Esophagus (tissue), 2 donors: ENCODE measurements around the gene TRAF1. TPM values are rescaled to one million over a fixed set of nuclear protein-coding genes. Genes with fewer than 3 reads are reported as not detected.

Experiments
- H3K27ac ChIP-seq, 2 donors: one replicate each; pipeline ENCODE4 v1.5.1; 2013; ENCODE audit warnings: low read depth in 2 of 2, mild to moderate bottlenecking in 2 of 2, inconsistent platforms in 1 of 2, low read length in 1 of 2, moderate library complexity in 1 of 2
- H3K27me3 ChIP-seq, 2 donors: one replicate each; pipeline ENCODE4 v1.6.1; 2013; ENCODE audit warnings: low read length in 2 of 2, control low read depth in 1 of 2, mild to moderate bottlenecking in 1 of 2; ENCODE audit not compliant: insufficient read depth in 2 of 2, control insufficient read depth in 1 of 2
- H3K36me3 ChIP-seq, 2 donors: one replicate each; pipeline ENCODE4 v1.6.1; 2013; ENCODE audit warnings: low read length in 1 of 2; ENCODE audit not compliant: control insufficient read depth in 2 of 2, insufficient read depth in 2 of 2
- H3K4me1 ChIP-seq, 2 donors: one replicate each; pipeline ENCODE4 v1.6.1; 2013; ENCODE audit warnings: low read length in 1 of 2; ENCODE audit not compliant: control insufficient read depth in 2 of 2, insufficient read depth in 2 of 2
- H3K4me3 ChIP-seq, 2 donors: one replicate each; pipeline ENCODE4 v1.5.1; 2013; ENCODE audit warnings: low read length in 2 of 2, mild to moderate bottlenecking in 2 of 2, low read depth in 1 of 2, moderate library complexity in 1 of 2
- H3K9me3 ChIP-seq, 2 donors: one replicate each; pipeline ENCODE4 v1.6.1; 2013; ENCODE audit warnings: mild to moderate bottlenecking in 2 of 2, low read depth in 1 of 2, low read length in 1 of 2, moderate library complexity in 1 of 2; ENCODE audit not compliant: control insufficient read depth in 2 of 2, insufficient read depth in 1 of 2
- WGBS, 2 donors: extraction: QIAGEN DNeasy Blood & Tissue Kit; methylation state at CpG; one replicate each; pipeline ENCODE4 v1.1.7; 2013; 5-methylcytosine and 5-hydroxymethylcytosine counted together
- polyA plus RNA-seq, 2 donors: library from polyadenylated mRNA; stranded (reverse); fragments of 200-250 nt; gene quantifications; one replicate each; pipeline ENCODE4 v1.2.3, GENCODE V29; 2013
- donor health status: healthy with polysubstance abuse.
- donor health status: Bipolar disorder and iron deficiency.

The TRAF1 gene
- polyA plus RNA-seq, 2 donors = 2.7 to 6.1 TPM

DNA sequence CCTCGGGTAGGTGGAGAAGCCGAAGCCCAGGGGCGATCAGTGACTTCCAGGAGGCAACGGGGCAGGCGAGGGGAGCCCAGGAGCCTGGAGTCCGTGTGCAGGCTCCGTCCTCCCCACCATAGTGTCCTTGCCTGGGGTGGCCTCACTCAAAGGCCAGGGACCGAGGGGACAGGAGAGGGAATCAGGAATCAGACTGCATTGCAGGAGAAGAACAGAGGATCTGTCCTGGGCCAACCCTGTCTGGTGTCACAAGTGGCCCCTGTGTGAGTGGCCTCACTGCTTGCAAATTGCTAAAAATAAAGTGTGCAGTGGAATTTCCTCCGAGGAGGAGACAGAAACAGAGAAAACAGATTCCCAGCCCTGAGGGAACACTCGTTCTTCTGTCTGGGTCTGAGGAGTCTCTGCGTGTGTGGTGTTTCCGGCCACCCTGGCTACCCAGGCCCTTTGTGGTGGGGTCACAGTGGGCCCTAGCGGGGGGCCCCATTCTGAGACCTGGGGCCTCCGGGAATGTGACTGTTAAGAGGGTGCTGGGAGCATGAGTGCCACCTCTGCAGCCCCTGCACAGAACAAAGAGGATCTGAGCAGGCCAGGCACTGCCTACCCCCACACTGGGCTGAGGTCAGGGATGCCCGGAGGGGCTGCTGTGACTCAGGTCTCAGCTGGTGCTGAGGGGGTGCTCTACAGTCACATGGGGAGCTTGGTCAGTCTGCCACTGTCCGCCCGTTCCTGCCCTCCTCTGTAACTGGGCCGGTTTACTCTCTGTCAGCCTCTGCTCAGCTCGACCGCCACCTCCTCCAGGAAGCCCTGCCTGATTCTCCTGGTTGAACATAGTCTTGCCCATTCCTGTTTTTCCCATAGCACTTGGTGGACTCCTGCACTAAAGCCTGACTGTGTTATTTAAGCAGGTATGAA, 7.4 kb downstream of the TRAF1 start:
- Histone ChIP-seq H3K27ac (peak overlapping the region; percentile 82), H3K4me3 (no peak overlapping the region)
- 73 to 75% methylated on average over 20 of the region's 20 CpGs for WGBS, 2 donors

DNA sequence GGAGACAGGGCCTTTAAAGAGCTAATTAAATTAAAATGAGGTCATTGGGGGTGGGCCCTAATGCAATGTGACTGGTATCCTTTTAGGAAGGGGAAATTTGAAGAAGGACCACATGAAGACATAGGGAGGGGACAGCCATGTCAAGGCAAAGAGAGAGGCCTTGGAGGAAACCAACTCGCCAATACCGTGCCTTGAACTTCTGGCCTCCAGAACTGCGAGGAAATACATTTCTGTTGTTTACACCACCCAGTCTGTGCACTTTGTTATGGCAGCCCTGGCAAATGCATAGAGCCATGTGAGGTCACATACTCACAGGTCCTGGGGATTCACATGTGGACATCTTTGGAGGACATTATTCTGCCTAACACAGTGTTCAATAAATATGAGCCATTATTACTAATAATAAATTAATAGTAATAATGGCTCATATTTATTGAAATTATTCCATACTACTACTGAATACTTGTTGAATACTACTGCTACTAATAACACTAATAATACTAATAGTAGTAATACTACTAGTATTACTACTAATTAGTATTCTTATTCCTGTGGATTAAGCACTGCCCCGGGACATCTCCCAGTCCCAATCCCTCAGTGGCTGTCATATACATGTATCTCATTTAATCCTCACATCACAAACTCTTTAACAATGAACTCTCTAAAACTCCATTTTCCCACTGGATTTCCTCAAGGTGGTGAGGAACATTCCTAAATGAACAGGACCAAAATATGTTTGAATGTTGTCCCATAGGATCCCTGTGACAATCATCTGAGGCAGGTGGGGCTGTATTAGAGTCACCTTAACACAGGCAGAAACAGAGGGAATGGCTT, 8.4 kb downstream of the TRAF1 start:
- Histone ChIP-seq H3K4me3 (no peak overlapping the region), H3K9me3 (no peaks in the 10 kb centered on the region), H3K4me1 (peaks cover 0 to 3% of the 10 kb centered on the region in 2 donors), H3K36me3 (peaks cover 0 to 1% of the 10 kb centered on the region in 2 donors), H3K27me3 (no peaks in the 10 kb centered on the region), H3K27ac (peak overlapping the region; percentile 82)
- WGBS, 2 donors = 92 to 93% methylated on average over 4 of the region's 4 CpGs

More for the DNA sequence above, 7.4 kb downstream of the TRAF1 start:
- H3K4me1 ChIP-seq = peaks cover 0 to 3% of the 10 kb centered on the region in 2 donors
- no peaks in the 10 kb centered on the region for H3K27me3 ChIP-seq
- H3K36me3 ChIP-seq = no peaks in the 10 kb centered on the region
- no peaks in the 10 kb centered on the region for H3K9me3 ChIP-seq

DNA sequence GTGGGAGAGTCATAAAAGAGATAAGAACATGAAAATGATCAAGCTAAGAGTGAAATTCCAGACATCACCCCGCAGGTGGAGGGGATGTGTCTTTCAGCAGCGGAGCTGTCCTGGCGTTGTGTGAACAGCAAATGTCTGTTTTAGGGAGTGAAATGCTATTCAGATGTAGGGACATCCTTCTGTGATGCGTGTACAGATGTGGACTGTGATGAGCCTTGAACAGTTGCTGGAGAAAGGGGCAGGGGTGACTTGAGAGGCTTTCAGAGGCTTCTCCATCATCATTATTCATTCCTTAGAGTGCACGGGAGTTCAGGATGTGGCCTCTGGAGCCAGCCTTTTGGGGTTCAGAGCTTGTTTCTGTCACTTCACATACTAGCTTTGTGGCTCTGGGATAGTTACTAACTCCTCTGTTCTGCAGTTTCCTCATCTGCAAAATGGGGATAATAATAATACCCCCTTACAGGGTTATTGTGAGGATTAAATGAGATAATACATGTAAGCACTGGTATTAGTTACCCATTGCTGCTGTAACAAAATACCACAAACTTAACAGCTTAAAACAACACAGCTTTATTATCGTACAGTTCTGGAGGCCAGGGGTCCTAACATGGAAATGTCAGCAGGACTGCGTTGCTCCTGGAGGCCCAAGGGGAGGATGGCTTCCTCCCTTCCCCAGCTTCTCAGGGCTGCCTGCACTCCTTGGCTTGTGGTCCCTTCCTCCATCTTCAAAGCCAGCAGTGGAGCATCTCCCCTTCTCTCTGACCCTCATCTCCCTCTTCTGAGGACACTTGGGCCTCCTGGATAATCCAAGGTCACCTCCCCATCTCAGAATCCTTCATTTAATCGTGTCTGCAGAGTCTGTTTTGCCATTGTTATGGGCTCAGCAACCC, 9.4 kb downstream of the TRAF1 start:
- Histone ChIP-seq H3K9me3 (no peaks in the 10 kb centered on the region), H3K27me3 (no peaks in the 10 kb centered on the region), H3K36me3 (peaks cover 3 to 5% of the 10 kb centered on the region in 2 donors), H3K4me3 (no peak overlapping the region), H3K27ac (peak overlapping the region; percentile 20 to 35), H3K4me1 (peaks cover 0 to 3% of the 10 kb centered on the region in 2 donors)
- 90 to 93% methylated on average over 8 of the region's 8 CpGs for WGBS, 2 donors

DNA sequence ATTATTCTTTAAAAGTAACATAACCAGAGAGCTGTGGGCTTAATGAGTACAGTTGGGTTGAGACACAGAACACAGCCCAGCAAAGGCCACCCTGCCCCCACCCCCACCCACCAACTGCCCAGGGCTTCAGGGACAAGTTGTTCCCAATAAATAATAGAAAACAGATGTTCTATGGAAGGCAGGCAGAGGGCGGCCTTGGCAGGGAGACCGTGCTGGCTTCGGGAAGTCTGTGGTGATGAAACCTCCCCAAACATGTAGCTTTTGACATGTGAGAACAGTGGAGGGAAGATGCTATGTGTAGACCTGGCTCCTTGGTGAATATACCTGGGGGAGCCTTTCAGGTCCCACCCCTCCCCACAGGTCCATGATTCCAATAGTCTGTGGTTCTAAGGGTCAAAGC, 10.0 kb downstream of the TRAF1 start:
- peaks cover 3 to 5% of the 10 kb centered on the region in 2 donors for H3K36me3 ChIP-seq
- WGBS, 2 donors = 38 to 48% methylated on average over 3 of the region's 3 CpGs
- no peaks in the 10 kb centered on the region for H3K9me3 ChIP-seq
- H3K27ac ChIP-seq = peak overlapping the region; percentile 20 to 35
- H3K4me1 ChIP-seq = peaks cover 0 to 3% of the 10 kb centered on the region in 2 donors
- no peaks in the 10 kb centered on the region for H3K27me3 ChIP-seq
- H3K4me3 ChIP-seq = no peak overlapping the region

DNA sequence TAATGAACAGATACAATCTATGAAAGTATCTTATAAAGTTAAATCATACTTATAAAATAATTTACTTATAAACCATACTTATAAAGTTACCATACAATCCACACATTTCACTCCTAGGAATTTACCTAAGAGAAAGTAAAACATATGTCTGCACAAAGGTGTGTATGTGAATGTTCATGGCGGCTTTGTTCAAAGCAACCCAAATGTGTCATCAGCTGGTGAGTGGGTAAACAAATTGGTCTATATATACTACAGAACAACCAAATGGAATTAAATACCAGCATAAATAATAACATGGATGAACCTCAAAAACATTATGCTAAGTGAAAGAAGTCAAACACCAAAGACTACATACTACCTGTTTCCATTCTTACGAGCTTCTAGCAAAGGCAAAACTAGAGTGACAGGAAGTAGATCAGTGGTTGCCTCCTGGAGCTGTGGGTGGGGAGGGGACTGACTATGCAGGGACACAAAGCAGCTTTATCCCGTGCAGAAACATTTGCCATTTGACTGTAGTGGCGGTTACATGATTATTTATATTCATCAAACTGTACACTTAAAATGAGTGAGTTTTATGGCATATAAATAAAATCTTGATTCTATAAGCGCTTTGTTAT, 10.6 kb downstream of the TRAF1 start:
- Histone ChIP-seq H3K4me1 (peaks cover 0 to 3% of the 10 kb centered on the region in 2 donors), H3K9me3 (no peaks in the 10 kb centered on the region), H3K27ac (peak overlapping the region in 1 of 2 donors; percentile 74), H3K27me3 (no peaks in the 10 kb centered on the region), H3K4me3 (no peak overlapping the region), H3K36me3 (peaks cover 3 to 5% of the 10 kb centered on the region in 2 donors)
- WGBS, 2 donors = 69 to 73% methylated on average over 5 of the region's 5 CpGs

DNA sequence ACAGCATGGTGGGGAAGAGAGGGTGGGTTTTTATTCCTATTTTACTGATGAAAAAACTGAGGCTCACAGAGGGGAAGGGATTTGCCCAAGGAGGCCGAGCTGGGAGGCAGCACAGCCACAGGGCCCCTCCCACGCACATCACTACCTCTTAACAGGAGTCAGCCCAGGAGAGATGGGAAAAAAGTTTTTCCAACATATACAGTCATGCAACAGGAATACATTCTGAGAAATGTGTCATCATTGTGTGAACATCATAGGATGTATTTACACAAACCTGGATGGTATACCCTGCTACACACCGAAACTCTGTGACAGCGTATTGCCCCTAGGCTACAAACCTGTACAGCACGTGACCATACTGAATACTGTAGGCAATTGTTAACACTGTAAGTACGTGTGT, 11.6 kb downstream of the TRAF1 start:
- Histone ChIP-seq H3K4me3 (no peak overlapping the region), H3K9me3 (no peaks in the 10 kb centered on the region), H3K27me3 (no peaks in the 10 kb centered on the region), H3K27ac (peak overlapping the region in 1 of 2 donors; percentile 30), H3K4me1 (peaks cover 3 to 4% of the 10 kb centered on the region in 2 donors), H3K36me3 (peaks cover 3 to 5% of the 10 kb centered on the region in 2 donors)
- 80 to 88% methylated on average over 6 of the region's 6 CpGs for WGBS, 2 donors

DNA sequence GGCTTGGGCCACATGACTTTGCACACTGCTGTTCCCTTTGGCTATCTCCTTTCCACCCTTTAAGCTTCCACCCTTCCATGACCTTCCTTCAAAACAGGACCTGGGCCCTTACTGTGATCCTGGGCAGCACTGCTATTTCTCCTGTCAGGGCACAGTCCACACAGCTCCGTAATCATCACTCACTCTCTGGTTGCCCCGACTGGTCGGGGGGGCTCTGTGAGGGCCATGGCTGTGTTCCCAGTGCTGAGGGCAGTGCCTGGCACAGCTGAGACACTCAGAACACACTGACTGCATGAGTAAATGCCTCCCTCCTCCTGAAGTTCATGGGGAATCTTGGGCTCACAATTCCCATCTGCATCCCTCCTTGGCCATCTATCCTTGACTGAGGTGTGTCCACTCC, 12.2 kb downstream of the TRAF1 start:
- H3K27me3 ChIP-seq = no peaks in the 10 kb centered on the region
- H3K36me3 ChIP-seq = peaks cover 3 to 5% of the 10 kb centered on the region in 2 donors
- H3K4me3 ChIP-seq = no peak overlapping the region
- 73 to 74% methylated on average over 3 of the region's 3 CpGs for WGBS, 2 donors
- H3K9me3 ChIP-seq = no peaks in the 10 kb centered on the region
- peaks cover 0 to 6% of the 10 kb centered on the region in 2 donors for H3K4me1 ChIP-seq
- peak overlapping the region in 1 of 2 donors; percentile 30 for H3K27ac ChIP-seq

DNA sequence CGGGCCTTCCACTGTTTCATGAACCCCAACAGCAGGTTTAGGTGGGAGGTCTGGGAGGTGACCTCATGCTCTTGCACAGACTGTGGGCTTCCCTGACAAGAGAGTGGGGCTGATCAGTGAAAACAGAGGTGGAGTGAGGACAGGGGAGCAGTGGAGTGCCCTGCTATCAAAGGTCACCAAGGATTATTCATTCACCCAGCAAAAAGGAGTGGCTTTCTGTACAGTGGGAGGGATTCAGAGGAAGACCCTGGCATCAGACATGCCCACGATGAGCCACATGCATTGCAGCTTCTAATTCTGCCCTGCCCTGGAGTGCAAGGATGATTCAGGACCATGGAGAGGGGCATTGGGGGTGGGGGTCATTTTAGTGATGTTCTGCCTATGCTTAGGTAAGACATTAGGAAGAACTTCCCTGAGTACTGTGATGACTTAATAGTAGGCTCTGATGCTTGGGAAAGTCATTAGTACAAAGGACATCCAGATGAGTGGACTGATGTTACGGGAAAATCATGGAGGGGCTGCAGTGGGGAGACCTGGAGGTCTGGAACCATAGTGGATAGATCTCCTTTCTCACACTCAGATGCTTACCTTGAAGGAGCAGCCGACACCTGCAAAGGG, 12.8 kb downstream of the TRAF1 start:
- Histone ChIP-seq H3K27ac (no peak overlapping the region), H3K4me1 (peaks cover 0 to 6% of the 10 kb centered on the region in 2 donors), H3K36me3 (peaks cover 3 to 5% of the 10 kb centered on the region in 2 donors), H3K27me3 (no peaks in the 10 kb centered on the region), H3K9me3 (no peaks in the 10 kb centered on the region), H3K4me3 (no peak overlapping the region)
- WGBS, 2 donors = 88% methylated on average over 4 of the region's 4 CpGs
